Midbrain (tissue), 1 donor: ENCODE measurements around the gene CYS1.

Experiments used
- DNase-seq: peaks from one replicate; lab custom pipeline; 2025; lab: John Stamatoyannopoulos, UW

CYS1 gene

DNA sequence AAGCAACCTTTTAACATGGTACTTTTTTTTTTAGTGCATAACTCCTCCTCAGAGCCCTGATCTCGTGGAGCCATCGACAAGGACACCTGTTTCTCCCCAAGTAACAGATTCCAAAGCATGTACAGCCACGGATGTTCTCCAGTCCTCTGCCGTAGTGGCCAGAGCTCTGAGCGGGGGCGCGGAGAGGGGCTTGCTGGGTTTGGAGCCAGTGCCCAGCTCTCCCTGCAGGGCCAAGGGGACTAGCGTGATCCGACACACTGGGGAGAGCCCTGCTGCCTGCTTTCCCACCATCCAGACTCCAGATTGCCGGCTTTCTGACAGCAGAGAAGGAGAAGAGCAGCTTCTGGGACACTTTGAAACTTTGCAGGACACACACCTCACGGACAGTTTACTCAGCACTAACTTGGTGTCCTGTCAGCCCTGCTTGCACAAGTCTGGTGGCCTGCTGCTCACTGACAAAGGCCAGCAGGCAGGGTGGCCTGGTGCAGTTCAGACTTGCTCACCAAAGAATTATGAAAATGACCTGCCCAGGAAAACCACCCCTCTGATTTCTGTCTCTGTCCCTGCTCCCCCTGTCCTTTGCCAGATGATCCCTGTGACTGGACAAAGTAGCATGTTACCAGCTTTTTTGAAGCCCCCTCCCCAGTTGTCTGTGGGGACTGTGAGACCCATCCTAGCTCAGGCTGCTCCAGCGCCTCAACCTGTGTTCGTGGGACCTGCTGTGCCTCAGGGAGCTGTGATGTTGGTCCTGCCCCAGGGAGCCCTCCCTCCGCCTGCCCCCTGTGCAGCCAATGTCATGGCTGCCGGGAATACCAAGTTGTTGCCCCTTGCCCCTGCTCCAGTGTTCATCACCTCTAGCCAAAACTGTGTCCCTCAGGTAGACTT, 32.4 kb downstream of the CYS1 start:
- DNase-seq, result no peak

DNA sequence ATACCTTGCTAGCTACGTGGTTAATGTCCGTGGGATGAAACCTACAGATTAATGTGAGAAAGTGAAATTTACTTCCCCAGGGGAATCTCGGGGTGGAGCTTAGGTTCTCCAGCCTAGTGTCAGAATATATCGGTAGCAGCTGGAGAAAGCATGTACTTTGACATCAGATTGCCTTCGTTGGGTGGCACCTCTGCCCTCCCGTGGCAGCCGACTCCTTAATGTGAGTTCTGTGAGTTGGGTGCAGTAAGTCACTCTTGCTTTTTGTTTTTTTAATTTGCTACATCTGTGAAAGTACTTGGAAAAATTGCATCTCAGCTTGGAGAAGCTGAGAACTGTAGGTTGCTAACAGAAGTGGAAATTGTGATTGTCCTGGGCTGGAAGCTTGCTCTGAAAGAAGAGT, 33.3 kb downstream of the CYS1 start:
- no peak for DNase-seq

DNA sequence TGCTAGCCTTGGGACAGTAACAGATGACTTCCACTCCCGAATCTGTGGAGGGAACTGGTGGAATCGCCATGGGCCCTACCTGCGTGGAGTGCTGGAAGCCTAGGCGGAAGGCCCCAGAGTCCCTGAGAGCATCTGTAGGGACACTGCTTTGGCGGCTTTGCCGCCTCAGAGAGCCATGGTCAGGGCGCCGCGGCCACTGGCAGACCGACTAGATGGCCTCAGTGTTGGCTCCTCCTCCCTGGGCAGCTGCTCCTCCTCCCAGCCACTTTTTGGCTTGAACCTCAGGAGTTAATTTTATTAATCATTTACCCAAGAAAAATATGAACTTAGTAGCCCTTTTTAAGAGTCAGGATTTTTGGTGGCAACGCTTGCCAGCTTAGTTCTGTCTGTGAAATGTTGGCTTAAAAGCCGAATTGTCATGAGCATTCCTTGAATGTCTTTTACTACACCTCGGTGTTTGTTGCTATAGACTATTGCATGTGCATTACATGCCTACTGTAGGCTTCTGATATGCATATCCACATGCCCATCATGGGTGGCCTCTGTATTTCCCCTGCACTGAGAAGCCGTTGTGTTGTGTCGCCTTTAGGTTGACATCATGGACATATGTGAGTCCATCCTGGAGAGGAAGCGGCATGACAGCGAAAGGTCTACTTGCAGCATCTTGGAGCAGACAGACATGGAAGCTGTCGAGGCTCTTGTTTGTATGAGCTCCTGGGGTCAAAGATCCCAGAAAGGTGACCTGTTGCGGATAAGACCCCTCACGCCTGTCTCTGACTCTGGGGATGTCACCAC, 34.5 kb downstream of the CYS1 start:
- DNase-seq, result no peak

DNA sequence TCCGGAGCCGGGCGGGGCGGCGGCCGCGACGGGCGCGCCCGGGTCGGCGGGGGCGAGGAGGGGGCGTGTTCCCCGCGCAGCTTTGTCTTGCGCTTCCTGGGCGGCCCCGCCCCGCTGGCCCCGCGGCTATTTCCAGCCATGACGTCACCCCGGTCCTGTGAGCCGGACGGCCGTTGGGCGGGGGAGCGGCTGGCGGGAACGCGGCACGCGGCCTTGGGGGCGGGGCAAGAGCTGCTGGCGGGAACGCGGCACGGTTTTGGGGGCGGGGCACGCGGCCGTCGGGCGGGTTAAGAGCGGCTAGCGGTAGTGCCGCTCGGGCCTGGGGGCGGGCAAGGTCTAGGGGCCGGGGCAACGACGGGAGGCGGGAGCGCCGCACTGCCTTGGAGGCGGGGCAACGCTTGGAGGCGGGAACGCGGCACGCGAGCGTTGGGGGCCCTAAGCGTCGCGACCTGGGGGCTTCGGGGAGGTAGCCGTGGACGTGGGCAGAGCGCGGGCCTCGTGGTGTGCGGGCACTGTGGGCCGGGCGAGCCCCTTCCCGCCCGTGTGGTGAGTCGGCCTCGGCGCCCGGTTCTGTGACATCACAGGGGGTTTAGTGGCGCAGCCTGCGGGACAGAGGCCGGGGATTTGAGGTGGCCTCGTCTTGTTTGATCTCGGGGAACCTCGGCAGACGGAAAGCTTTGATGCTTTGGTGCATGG, 36.2 kb downstream of the CYS1 start:
- DNase-seq, result peak; percentile 83

DNA sequence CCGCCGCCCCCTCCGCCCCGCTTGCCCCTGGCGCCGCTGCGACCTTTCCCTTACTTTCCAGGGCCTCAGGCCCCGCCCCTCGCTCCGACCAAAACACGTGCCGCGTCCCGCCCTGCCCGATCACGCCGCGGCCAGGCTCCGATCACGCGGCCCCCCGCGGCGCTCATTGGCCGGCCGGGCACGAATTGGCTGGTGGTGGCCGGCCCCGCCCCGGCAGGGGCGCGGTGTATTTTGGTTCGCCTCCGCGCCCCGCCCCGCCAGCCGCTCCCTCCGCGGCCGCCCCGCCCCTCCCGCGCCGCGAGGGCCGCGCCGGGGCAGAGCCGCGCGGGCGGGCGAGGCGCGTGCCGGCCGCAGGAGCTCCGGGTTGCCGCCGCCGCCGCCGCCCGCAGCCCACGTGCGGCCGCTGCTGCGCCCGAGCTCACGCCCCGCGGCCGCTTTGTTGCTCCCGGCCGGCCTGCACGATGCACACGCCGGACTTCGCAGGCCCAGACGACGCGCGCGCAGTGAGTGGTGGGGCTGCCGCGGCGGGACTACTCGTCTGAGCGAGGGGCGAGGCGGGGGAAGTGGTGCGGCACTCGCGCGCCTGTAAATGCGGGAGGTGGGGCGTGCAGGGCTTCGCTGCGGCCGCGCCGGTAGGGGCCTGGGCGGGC, 36.8 kb downstream of the CYS1 start, which contains the start of gene KLF11:
KLF11 (plus strand) TSS at position 295 of the 650 bp plus-strand sequence; CDS start at position 462, 167 bp downstream.
- DNase-seq, result peak; percentile 75

DNA sequence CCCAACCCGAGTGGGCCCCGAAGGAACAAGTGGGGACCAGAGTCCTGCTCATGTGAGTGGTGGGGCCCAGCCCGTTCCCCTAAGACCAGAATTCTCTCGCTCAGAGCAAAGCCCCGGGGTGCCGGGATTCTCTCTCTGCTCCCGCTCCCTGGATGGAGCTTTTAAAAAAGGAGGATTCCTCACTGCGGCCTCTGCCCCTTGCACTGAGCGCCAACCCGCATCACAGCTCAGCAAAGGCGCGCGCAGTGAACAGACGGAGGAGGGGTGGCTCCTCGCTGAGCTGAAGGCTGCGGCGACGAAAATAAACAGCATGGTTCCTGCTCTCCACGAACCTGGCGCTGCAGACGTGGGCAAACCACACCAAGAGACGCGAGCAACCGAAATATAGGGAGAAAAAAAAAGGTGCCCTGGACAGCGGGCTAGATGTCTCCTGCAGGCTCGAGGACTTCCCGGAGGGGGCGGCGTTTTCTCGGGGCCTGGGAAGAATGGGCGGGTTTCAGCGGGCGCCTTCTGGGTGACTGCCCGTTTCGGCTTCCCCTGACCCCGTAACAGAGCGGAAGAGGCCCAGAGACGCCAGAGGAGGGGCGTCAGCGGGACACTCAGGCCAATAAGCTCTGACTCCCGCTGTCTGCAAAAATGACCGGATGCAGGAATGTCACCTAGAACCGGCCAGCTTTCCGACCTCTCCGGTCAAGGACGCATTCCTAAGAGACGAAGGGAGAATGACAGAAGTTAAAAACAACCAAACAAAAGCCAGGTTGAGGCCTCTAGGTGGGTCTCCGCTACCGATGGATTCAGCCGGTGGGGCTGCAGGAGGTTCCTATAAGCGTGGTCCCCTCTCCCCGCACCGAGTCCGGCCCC, 37.7 kb downstream of the CYS1 start:
- DNase-seq, result peak; percentile 25

DNA sequence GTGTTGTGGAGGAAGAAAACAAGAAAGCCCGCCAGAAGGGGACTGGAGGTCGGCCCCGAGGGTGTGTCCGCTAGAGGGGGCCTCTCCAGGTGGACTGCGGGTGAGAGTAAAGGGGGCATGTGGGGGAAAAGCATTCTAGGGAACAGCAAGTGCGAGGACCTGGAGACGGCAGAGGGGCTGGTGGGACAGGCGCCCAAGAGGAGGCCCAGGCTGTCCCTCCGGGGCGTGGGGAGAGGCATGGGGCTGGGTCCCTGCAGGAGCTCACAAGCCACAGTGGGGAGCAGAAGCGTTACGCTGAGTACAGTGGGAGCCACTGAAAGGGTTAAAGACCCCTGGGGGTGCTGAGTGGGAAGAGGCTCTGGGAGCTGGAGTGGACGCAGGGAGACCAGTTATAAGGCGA, 38.5 kb downstream of the CYS1 start:
- no peak for DNase-seq

DNA sequence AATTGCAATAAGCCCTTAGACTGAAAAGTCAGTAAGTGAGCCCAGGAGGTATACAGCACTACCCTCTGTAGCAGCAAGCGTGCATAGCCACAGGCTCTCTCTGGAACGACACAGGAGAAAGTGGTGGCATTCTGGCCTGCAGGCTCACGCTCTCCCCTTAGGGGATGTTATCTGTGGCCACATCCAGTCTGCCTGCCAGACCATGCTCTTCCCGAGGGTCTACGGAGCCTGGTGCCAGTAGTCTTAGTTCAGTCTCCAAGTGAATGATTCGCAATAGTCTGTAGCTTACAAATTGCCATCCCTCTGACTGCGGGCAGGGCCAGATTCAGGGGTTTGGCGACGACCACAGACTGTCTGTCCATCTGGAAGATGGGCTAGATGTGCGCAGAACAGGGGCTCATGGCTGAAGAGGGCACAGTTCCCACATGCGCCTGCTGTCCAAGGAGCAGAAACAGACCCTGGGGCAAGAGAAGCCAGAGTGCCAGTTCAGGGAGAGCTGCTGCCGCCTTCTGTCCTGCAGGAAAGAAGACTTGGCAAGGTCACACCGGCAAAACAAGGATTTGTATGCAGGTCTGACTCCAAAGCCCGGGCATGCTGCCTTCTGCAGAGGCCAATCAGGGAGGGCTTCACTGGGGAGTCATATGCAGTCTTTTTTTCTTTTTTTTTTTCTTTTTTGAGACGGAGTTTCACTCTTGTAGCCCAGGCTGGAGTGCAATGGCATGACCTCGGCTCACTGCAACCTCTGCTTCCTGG, 40.4 kb downstream of the CYS1 start:
- peak; percentile 77 for DNase-seq

DNA sequence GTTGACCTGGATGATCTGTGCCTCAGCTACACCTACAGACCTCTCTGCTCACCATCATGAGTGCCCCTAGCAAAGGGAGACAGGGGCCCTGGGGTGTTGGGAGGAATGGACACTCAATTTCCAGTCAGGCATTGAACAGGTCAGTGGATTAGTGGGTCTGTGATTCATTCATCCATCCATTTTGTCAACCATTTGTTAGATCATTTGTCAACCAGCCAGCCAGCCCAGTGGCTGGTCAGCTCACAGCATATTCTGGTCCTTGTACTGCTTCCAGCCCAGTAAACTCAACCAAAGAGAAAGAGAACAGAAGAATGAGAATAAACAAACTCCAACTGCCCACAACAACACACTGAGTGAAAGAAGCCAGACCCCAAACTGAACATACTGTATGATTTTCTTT, 41.5 kb downstream of the CYS1 start:
- no peak for DNase-seq

DNA sequence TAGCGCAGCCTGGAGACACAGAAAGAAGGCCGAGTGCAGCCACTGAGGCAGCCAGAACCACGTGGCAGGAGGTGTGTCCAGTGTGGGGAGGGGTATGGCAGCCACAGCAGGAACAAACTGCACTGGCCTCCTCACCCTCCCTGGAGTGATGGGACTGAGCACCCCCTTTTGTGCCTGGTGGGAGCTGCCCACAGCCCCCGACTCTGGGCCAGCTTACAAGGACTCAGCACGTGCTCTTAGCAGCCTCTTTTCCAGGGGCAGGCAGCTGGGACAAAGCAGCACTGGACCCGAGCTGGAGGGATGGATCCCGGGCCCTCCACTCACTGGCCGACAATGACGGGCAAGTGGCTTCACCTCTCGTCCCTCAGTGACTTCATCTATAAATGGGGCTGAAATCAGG, 42.1 kb downstream of the CYS1 start:
- DNase-seq, result no peak

DNA sequence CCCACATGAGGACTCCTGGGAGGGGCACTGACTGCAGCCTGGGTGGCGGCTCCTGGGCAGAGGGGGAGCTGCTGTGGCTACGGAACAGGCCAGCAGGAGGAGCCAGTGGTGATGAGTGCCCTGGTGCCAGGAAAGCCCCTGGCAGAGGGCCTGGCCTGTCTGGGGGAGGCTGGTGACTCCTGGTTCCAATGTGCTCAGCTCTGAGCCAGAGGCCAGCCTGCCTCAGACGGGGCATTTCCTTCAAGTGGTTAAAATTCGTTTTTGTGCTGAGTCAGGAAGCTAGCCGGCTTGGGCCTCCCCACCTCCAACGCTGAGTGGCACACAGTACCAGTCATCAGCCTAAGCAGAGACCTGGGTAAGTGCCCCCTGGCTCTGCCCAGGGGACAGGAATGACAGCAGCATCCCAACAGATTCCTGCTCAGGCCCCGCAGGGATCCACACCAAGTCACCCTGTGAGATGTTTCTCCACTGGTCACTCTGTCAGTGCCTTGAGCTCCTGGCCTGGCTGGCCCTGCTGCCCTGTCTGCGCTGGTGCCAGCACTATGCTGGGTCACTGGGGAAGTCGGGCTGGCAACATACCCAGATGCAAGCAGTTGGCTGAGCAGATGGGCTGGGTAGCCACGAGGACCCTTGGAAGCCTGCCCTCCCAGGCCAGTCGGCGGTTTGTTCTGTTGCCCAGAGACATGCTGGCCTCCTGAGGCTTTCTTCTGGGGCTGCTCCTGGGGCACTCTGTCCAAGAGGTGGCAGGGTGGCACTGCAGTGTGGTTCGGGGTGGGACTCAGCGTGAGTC, 43.9 kb downstream of the CYS1 start:
- peak; percentile 85 for DNase-seq

DNA sequence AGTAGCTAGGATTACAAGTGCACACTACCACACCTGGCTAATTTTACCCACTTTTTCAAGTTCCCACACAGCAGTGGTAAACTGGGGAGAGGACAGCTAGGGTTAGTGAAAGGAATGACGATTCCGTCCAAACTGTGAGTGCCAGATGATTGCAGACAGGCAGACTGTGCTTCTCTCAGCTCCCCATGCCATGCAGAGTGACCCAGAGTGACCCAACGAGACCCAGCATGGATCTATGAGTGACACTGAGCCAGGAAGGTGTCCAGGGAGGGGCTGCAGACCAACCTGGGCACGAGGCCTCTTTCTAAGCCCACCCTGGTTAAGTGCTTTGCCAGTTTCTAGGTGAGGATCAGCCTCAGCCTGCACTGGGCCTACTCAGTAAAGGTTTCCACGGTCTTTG, 44.6 kb downstream of the CYS1 start:
- no peak for DNase-seq

DNA sequence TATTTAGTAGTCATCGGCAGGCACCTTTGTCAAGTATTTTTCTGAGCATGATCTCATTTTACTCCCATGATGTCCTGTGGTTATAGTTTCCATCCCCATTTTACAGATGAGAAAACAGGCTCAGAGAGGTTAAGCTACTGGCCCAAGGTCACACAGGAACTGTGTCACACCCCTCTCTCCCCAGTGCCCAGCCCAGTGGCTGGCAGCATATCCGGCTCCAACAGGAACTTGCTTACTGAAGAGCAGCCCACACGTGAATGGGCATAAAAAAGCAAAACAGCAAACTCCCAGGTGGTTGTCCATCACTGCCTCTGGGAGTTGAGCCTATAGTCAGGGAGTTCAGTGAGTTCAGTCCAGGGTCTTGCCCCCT, 45.2 kb downstream of the CYS1 start:
- no peak for DNase-seq

DNA sequence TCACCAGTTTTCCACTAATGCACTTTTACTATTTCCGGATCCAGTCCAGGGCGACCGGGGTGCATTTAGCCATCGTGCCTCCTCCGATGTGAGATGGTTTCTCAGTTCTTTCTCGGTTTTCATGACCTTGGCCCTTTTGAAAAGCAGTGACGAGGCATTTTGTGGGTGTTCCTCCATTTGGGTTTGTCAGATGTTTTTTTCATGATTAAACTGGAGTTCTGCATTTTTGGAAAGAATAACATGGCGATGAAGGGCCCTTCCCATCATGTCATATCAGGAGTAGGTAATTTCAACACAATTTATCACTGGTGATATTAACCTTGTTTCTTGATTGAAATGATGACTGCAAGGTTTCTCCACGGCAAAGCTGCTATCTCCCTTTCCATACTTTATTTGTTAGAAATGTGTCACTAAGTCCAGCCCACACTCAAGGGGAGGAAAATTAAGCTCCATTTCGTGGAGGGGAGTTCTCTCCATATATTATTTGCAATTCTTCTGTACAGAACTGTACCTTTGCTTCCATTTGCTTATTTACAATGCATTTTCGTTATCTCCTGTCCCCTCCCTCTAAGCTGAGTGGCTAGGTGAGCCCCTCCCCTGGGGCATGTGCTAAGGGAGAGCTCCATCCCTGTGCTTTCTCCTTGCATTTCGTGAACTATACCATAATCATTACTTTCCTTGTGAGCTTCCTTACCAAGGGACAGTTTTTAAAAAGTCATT, 45.7 kb downstream of the CYS1 start:
- no peak for DNase-seq

DNA sequence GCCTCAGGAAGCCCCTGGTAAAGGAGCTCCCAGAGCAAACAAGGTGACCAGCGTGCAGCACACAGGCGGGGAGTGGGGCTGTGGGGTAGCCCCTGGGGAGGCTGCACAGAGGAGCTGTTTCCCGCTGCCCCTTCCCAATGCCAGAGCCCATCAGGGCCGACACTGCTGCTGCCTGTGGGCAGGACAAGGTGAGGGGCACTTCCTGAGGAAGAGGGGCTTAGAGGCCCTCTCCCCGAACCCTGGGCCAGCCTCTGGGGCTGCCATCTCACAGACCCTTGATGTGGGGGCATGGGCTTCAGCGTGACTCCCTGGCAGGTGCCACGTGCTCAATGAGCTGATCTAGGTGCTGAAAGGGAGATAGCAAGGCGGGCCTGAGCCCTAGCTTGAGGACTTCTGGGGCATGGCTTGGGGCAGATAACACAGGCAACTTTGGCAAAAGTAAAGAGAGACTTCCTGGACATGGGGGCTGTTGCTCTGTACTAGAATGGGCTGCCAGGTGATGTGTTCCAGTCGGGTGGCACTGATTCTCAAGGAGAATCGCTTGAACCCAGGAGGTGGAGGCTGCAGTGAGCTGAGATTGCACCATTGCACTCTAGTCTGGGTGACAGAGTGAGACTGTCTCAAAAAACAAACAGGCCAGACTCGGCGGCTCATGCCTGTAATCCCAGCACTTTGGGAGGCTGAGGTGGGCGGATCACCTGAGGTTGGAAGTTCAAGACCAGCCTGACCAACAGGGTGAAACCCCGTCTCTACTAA, 46.8 kb downstream of the CYS1 start:
- DNase-seq, result no peak

DNA sequence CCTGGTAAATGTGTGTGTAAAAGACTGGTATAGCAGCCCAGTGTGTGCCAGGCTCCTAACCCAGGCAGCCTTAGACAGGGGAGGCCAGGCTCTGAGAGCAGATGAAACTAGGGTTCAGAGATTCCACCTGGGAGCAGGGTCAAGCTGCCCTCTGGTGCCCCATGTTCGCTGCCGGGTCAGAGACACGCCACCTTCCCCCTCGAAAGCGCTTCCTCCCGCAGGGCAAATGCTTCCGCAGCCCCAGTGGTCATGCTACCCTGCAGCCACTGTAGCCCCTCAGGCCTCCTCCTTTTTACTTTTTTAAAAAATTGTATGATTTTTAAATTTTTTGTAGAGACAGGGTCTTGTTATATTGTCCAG, 47.5 kb downstream of the CYS1 start:
- no peak for DNase-seq

DNA sequence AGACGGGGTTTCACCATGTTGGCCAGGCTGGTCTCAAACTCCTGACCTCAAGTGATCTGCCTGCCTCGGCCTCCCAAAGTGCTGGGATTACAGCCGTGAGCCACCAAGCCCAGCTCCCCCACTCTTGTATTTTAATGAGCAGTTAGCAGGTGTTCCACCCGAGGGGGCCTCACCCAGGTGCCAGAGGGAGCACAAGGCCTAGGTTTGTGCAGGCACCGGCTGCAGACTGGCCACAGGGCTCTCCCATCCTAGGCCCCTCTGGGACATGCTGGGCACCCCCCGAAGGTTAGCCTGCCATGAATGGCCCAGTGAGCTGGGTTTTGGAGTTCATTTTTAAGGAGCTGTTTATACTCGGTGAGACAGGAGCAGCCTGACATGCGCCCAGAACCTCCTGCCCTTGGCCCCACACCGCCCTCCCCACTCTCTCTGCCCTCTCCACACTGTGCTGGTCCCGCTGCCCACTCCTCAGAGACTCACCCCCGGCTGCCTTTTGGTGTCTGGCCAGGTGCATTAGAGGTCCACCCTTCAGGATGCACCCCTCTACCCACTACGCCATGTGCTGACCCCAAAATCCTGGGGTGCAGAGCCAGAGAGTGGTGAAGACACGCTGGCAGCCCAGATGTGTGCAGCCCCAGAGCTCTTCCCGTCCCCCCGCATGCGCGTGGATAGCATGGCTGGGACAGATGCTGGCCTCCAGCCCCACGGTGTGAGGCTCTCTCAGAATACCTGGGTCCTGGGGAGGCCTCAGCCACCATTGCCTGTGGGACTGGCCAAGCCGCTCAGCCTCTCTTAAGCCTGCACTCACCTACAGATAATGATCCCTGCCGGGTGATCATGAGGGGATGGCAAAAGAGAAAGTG, 48.1 kb downstream of the CYS1 start:
- no peak for DNase-seq
